H1 (cell line): ENCODE data around the gene CIZ1. TPM values are rescaled to one million over a fixed set of nuclear protein-coding genes. Genes with fewer than 3 reads are reported as not detected.

Experiments
- ATF2 ChIP-seq: IDR thresholded peaks from 2 replicates; pipeline ENCODE4 v1.6.1; 2012; ENCODE audit warnings: low read length, inconsistent platforms
- BCL11A ChIP-seq, 2 experiments: IDR thresholded peaks; one replicate each; pipeline ENCODE4 v1.6.1; 2011; ENCODE audit warnings: low read depth in 2 of 2, low read length in 2 of 2, mild to moderate bottlenecking in 2 of 2
- KDM1A ChIP-seq: fragments of 200-600, 300-600 bp; sonication (generic); IDR thresholded peaks from 2 replicates; pipeline ENCODE4 v1.7.1; 2016; ENCODE audit warnings: mild to moderate bottlenecking, low read length, borderline replicate concordance
- POLR2AphosphoS5 ChIP-seq: IDR thresholded peaks from 2 replicates; pipeline ENCODE4 v1.6.1; 2011; ENCODE audit warnings: low read depth, low read length
- polyA plus RNA-seq, 7 experiments: library from polyadenylated mRNA; depleted of rRNA in 3 of 7; stranded (reverse) in 5 of 7; unstranded in 2 of 7; fragments of >200 nt in 5 of 7; fragments of 200-250 nt in 2 of 7; gene quantifications; 1 replicate in 5 of 7; 2 replicates in 1 of 7; 4 replicates in 1 of 7; pipeline versions ENCODE4 v1.2.1 to v1.2.3, GENCODE V29; 2011 to 2013; ENCODE audit warnings: missing spikeins in 2 of 7, mixed read lengths in 2 of 7
- total RNA-seq: library from RNA; stranded (reverse); fragmentation: NEBNext Ultra II Directional; extraction: Animal tissue kit (Norgen Biotek cat#: 25700); gene quantifications from 2 replicates; pipeline ENCODE4 v1.2.1, GENCODE V29; 2021
- TF ChIP-seq, protein P1 (sequence below): IDR thresholded peaks from 2 replicates; pipeline ENCODE4 v1.6.1; 2012; ENCODE audit warnings: inconsistent platforms

The CIZ1 gene
- total and polyA plus RNA-seq, 2 of the 8 experiments (the other 6 are each of a cell fraction or from before 2014, with no cell fraction given), result 66.0 to 107 TPM

DNA sequence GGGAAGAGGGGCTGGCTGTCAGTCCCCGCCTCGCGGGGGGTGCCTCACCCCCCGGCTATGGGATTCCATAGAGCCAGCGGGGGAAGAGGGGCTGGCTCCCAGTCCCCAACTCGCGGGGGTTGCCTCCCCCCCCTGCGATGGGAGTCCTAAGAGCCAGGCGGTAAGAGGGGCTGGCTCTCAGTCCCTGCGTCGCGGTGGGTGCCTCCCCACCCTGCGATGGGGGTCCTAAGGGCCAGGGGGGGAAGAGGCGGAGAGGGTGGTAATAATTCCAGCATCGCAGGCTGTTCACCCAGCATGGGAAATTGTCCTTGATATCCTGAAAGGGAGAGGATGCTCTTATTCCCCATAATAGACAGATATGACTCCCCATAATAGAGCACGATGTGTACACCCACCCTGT lies 51.8 kb downstream of the CIZ1 start (continued):
- no peak for TF ChIP-seq ATF2
- no peak for TF ChIP-seq BCL11A (IDR thresholded peaks at IDR 0.05; ENCODE audit: low read depth in 2 of 2, low read length in 2 of 2)
- no peak for TF ChIP-seq POLR2AphosphoS5
- TF ChIP-seq, protein P1, sequence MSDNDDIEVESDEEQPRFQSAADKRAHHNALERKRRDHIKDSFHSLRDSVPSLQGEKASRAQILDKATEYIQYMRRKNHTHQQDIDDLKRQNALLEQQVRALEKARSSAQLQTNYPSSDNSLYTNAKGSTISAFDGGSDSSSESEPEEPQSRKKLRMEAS, result no peak
- no peak for TF ChIP-seq KDM1A
